SK-N-SH treated with all-trans-retinoic acid at 6 μM for 48 hours (cell line): ENCODE measurements around the gene IL6ST.
A peak's percentile ranks its signal among the peaks of the same experiment; 100 is the strongest.

Experiments used
- CREB5 ChIP-seq: fragments of 250-450 bp; sonication (Bioruptor Pico); IDR thresholded peaks from 2 replicates; pipeline ENCODE4 v1.5.1; 2020; ENCODE audit warnings: low read depth, mild to moderate bottlenecking, moderate library complexity
- CSDC2 ChIP-seq: fragments of 250-450 bp; sonication (Bioruptor Pico); IDR thresholded peaks from 2 replicates; pipeline ENCODE4 v1.5.0; 2020; ENCODE audit warnings: mild to moderate bottlenecking, moderate library complexity
- POU6F1 ChIP-seq: fragments of 250-450 bp; sonication (Bioruptor Pico); IDR thresholded peaks from 2 replicates; pipeline ENCODE4 v1.8.0; 2021; ENCODE audit warnings: low read depth, mild to moderate bottlenecking, moderate library complexity, borderline replicate concordance
- RARB ChIP-seq: fragments of 250-450 bp; sonication (Bioruptor Pico); IDR thresholded peaks from 2 replicates; pipeline ENCODE4 v1.8.0; 2021; ENCODE audit warnings: mild to moderate bottlenecking, moderate library complexity
- ZC3H10 ChIP-seq: fragments of 250-450 bp; sonication (Bioruptor Pico); IDR thresholded peaks from 2 replicates; pipeline ENCODE4 v1.5.1; 2021; ENCODE audit warnings: mild to moderate bottlenecking, moderate library complexity
- ZFP30 ChIP-seq: fragments of 450-650 bp; formaldehyde crosslinking; IDR thresholded peaks from 2 replicates; pipeline ENCODE4 v1.5.0; 2022; ENCODE audit warnings: mild to moderate bottlenecking, moderate library complexity
- ZNF565 ChIP-seq: fragments of 450-650 bp; formaldehyde crosslinking; conservative IDR thresholded peaks from 2 replicates; pipeline ENCODE4 v1.5.0; 2020; ENCODE audit warnings: low read depth, mild to moderate bottlenecking, moderate library complexity
- ZNF70 ChIP-seq: fragments of 450-650 bp; formaldehyde crosslinking; IDR thresholded peaks from 2 replicates; pipeline ENCODE4 v1.5.0; 2020; ENCODE audit warnings: mild to moderate bottlenecking, moderate library complexity

GRCh38 chr5:55994495-55994997, at the start of gene IL6ST:
- no peak for TF ChIP-seq ZNF565 (CRISPR knock-in tag)
- no peak for TF ChIP-seq CSDC2 (CRISPR knock-in tag)
- no peak for TF ChIP-seq ZC3H10 (CRISPR knock-in tag)
- no peak for TF ChIP-seq ZFP30
- TF ChIP-seq RARB: no peak
- peak; percentile 42; the same call in 1 of the 2 replicates for TF ChIP-seq ZNF70 (CRISPR knock-in tag)
- no peak for TF ChIP-seq CREB5 (CRISPR knock-in tag)
- TF ChIP-seq POU6F1 (CRISPR knock-in tag): no peak
